Left forelimb (tissue), 1 donor: Measurements from ENCODE around the gene ZNF366.
"Not testable (repeated sequence)": the region's sequence is repeated elsewhere in the genome, so short reads cannot be mapped to it uniquely, and the experiment has no call there.

Experiments used
- DNase-seq: peaks from one replicate; pipeline ENCODE4 v3.0.0-alpha.2; 2018; ENCODE audit warnings: low spot score

The ZNF366 gene

DNA sequence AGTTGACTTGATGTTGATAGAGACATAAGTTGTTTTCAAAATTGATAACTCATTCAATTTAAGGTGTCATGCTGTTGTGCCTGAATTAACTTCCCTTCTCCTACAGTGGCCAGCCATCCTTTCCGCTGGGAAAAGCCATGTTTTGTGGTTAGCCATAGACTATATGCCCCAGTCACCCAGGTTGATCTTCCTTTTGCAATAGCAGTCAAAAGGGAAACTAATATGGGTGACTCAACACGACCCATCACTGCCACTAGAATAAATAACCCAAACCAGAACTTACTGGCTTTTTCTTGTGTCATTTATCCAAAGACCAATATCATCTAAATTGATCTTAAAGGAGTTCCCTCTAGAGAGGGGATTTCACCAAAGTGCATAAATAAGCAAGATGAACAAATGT lies 99.7 kb downstream of the ZNF366 start:
- DNase-seq: no peak

- DNase-seq: no peak
These were observed 100.1 kb downstream of the ZNF366 start for GRCh38 chr5:72407078-72407477.

DNA sequence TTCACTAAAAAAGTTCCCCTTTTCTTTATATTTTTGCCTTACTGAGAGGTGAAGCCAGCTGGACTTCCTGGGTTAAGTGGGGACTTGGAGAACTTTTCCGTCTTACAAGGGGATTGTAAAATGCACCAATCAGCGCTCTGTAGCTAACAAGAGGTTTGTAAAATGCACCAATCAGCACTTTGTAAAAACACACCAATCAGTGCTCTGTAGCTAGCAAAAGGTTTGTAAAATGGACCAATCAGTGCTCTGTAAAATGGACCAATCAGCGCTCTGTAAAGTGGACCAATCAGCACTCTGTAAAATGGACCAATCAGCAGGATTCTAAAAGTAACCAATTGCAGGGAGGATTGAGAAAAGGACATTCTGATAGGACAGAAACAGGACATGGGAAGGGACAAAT lies 102.4 kb downstream of the ZNF366 start:
- DNase-seq: not testable (repeated sequence)

- DNase-seq: no peak
These were observed 104.1 kb downstream of the ZNF366 start for GRCh38 chr5:72402959-72403628.

- no peak for DNase-seq
These were observed 104.8 kb downstream of the ZNF366 start for GRCh38 chr5:72402381-72402890.

GRCh38 chr5:72400950-72401349 lies 106.3 kb downstream of the ZNF366 start:
- DNase-seq: no peak

DNA sequence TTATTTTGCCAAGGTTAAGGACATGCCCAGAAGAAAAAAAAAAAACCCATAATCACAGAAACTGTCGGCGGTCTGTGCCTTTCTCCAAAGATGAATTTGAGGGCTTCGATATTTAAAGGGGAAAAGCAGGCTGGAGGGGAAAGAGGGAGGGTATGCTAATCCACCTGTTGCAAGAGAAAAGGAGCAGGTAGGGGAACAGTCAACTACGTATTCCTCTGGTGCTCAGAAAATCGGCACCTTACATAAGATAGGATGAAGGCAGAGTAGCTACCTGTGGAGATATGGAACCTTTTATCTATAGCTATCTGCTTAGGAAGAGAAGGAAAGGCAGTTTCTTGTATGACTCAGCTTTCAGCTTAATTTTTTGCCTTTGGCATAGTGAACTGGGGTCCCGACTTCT lies 109.4 kb downstream of the ZNF366 start:
- DNase-seq: no peak

DNA sequence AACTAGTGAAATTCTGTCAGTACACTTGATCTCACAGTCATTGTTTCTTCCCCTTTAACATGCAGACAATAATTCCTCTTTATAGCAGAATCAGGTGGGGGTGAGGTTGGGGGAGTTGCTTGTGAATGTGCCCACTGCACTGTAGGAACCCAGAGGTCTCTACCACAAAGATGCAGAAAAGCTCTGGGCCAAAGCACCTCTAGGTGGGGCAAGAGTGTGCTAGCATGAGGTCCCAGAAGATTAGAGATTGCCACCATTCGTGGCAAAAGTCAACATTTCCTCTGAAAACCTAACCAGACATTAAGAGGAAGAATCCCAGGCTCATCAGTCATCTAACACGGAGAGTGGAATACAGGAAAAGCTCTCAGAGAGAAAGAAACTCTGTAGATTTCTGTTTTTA lies 112.5 kb downstream of the ZNF366 start:
- no peak for DNase-seq

GRCh38 chr5:72393052-72393451 lies 114.2 kb downstream of the ZNF366 start:
- no peak for DNase-seq
